ENCODE measurements around the gene RXRG.

The RXRG gene

GRCh38 chr1:165445388-165445787 lies 462 bp upstream of the RXRG start:
- Histone ChIP-seq H3K9me3 (ENCODE audit: control insufficient read depth, low read length) (no peaks in the 10 kb centered on the region), H2BK120ac (ENCODE audit: low read depth, low read length) (no peak overlapping the region), H3K9ac (ENCODE audit: low read length) (no peak overlapping the region), H2BK15ac (ENCODE audit: low read depth, poor library complexity, severe bottlenecking) (no peak overlapping the region), H2BK5ac (ENCODE audit: low read depth, low read length, poor library complexity, severe bottlenecking) (no peak overlapping the region), H3K27ac (ENCODE audit: low read length, poor library complexity, severe bottlenecking) (no peak overlapping the region), H3K4me1 (ENCODE audit: control insufficient read depth, insufficient read depth, low read depth, low read length) (peaks cover 2% of the 10 kb centered on the region), H3K4me3 (ENCODE audit: insufficient read depth in 1 of 2, low read depth in 1 of 2, low read length in 2 of 2) (peak overlapping the region in 1 of 2 experiments; percentile 74), H3K14ac (ENCODE audit: low read length in 2 of 2) (no peak overlapping the region), H3K4me2 (ENCODE audit: low read length, poor library complexity, severe bottlenecking) (no peak overlapping the region), H2AFZ (ENCODE audit: low read depth, low read length) (no peak overlapping the region), H3K4ac (ENCODE audit: low read depth in 1 of 2, low read length in 2 of 2) (no peak overlapping the region), H3K23ac (ENCODE audit: low read length in 2 of 2) (no peak overlapping the region), H4K91ac (ENCODE audit: low read length) (no peak overlapping the region), H2BK12ac (ENCODE audit: low read length in 2 of 2) (no peak overlapping the region), H3K79me1 (replicated peaks; ENCODE audit: low read length, poor library complexity, severe bottlenecking) (no peaks in the 10 kb centered on the region), H3K18ac (ENCODE audit: low read depth in 1 of 2, low read length in 2 of 2) (no peak overlapping the region), H2AK5ac (ENCODE audit: low read length, severe bottlenecking) (no peak overlapping the region), H3K36me3 (ENCODE audit: control insufficient read depth in 1 of 2, insufficient read depth in 2 of 2, low read depth in 1 of 2, low read length in 2 of 2) (no peaks in the 10 kb centered on the region), H3K27me3 (ENCODE audit: control insufficient read depth in 1 of 2, insufficient read depth in 1 of 2, low read length in 2 of 2) (peaks cover 58 to 68% of the 10 kb centered on the region in 2 experiments), H4K8ac (ENCODE audit: low read length) (no peak overlapping the region)
- DNase-seq, result no peak
- 94% methylated on average over 4 of the region's 4 CpGs for WGBS

DNA sequence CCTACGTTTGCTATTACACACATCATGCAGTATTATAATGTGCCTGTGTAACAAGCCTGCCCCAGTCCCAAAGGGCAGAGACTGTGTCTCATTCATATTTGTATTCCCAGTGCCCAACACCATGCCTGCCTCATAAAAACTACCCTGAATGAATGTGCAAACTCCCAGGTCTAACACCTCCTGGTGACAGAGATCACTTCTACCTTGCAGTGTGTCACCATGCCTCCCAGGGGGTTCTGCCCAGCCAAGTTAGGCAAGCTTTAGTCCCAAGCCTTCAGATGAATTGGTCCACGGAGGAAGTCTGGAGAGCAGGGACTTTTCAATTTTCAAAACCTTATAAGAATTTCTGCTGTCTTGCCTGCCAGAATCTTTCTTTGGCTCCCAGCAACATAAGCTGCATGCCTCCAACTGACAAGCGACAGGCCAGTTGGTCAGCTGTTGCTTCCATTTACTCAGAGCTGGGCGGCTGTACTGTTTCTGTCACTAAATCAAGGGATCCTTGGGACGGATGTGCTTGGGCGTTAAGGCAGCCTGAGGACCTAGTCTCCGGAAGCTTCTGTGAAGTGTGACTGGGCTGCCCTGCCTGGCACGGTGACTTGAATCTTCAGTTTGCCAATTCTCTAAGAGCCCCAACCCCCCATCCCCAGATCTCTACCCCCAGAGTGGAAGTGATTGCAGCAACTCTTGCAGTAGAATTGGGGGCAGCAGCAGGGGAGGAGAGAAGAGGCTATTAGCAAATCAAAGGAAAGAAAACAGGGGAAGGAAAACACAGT lies 1.2 kb downstream of the RXRG start:
- Histone ChIP-seq H3K4me1 (ENCODE audit: control insufficient read depth, insufficient read depth, low read depth, low read length) (peaks cover 2% of the 10 kb centered on the region), H2BK5ac (ENCODE audit: low read depth, low read length, poor library complexity, severe bottlenecking) (no peak overlapping the region)
- WGBS, result 24% methylated on average over 5 of the region's 8 CpGs

DNA sequence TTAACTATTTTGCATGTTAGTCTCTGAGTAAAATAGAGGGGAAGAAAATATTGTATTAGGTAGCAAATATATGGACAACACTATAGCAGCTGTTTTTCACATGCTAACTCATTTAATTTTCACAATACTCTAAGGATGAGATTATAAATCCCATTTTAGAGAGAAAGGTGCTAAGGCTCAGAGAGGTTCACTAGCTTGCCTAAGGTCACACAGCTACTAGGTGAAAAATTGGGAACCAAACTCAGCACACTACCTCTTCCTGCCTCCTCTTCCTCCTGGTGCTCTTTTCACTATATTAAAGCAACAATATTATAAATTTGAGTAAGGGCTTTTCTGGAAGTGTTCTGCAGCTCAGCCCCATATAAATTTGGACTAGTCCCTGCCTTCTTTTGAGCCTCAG lies 2.3 kb downstream of the RXRG start:
- no peak overlapping the region for H2AFZ ChIP-seq (ENCODE audit: low read depth, low read length)
- H3K79me1 ChIP-seq (replicated peaks; ENCODE audit: low read length, poor library complexity, severe bottlenecking), result no peaks in the 10 kb centered on the region
- H3K4me3 ChIP-seq (ENCODE audit: insufficient read depth in 1 of 2, low read depth in 1 of 2, low read length in 2 of 2), result no peak overlapping the region
- no peak overlapping the region for H4K91ac ChIP-seq (ENCODE audit: low read length)
- no peak overlapping the region for H2AK5ac ChIP-seq (ENCODE audit: low read length, severe bottlenecking)
- H3K36me3 ChIP-seq (ENCODE audit: control insufficient read depth in 1 of 2, insufficient read depth in 2 of 2, low read depth in 1 of 2, low read length in 2 of 2), result no peaks in the 10 kb centered on the region
- no peak overlapping the region for H3K4ac ChIP-seq (ENCODE audit: low read depth in 1 of 2, low read length in 2 of 2)
- no peak overlapping the region for H2BK15ac ChIP-seq (ENCODE audit: low read depth, poor library complexity, severe bottlenecking)
- DNase-seq, result no peak
- no peak overlapping the region for H3K4me2 ChIP-seq (ENCODE audit: low read length, poor library complexity, severe bottlenecking)
- no peak overlapping the region for H3K18ac ChIP-seq (ENCODE audit: low read depth in 1 of 2, low read length in 2 of 2)
- no peaks in the 10 kb centered on the region for H3K9me3 ChIP-seq (ENCODE audit: control insufficient read depth, low read length)
- no peak overlapping the region for H4K8ac ChIP-seq (ENCODE audit: low read length)
- H3K14ac ChIP-seq (ENCODE audit: low read length in 2 of 2), result no peak overlapping the region
- no peak overlapping the region for H3K27ac ChIP-seq (ENCODE audit: low read length, poor library complexity, severe bottlenecking)
- no peak overlapping the region for H3K23ac ChIP-seq (ENCODE audit: low read length in 2 of 2)
- H3K9ac ChIP-seq (ENCODE audit: low read length), result no peak overlapping the region
- no peak overlapping the region for H2BK5ac ChIP-seq (ENCODE audit: low read depth, low read length, poor library complexity, severe bottlenecking)
- H2BK120ac ChIP-seq (ENCODE audit: low read depth, low read length), result no peak overlapping the region
- H3K27me3 ChIP-seq (ENCODE audit: control insufficient read depth in 1 of 2, insufficient read depth in 1 of 2, low read length in 2 of 2), result peaks cover 66 to 74% of the 10 kb centered on the region in 2 experiments
- H3K4me1 ChIP-seq (ENCODE audit: control insufficient read depth, insufficient read depth, low read depth, low read length), result peaks cover 2% of the 10 kb centered on the region
- no peak overlapping the region for H2BK12ac ChIP-seq (ENCODE audit: low read length in 2 of 2)

More for the DNA sequence above, 1.2 kb downstream of the RXRG start:
- Histone ChIP-seq H2AFZ (ENCODE audit: low read depth, low read length) (no peak overlapping the region), H2AK5ac (ENCODE audit: low read length, severe bottlenecking) (no peak overlapping the region), H3K23ac (ENCODE audit: low read length in 2 of 2) (peak overlapping the region in 1 of 2 experiments; percentile 72), H3K18ac (ENCODE audit: low read depth in 1 of 2, low read length in 2 of 2) (no peak overlapping the region), H3K4me2 (ENCODE audit: low read length, poor library complexity, severe bottlenecking) (no peak overlapping the region), H4K91ac (ENCODE audit: low read length) (no peak overlapping the region), H3K9me3 (ENCODE audit: control insufficient read depth, low read length) (no peaks in the 10 kb centered on the region), H2BK15ac (ENCODE audit: low read depth, poor library complexity, severe bottlenecking) (no peak overlapping the region), H3K27ac (ENCODE audit: low read length, poor library complexity, severe bottlenecking) (no peak overlapping the region), H3K27me3 (ENCODE audit: control insufficient read depth in 1 of 2, insufficient read depth in 1 of 2, low read length in 2 of 2) (peaks cover 66 to 71% of the 10 kb centered on the region in 2 experiments), H2BK120ac (ENCODE audit: low read depth, low read length) (no peak overlapping the region), H3K9ac (ENCODE audit: low read length) (no peak overlapping the region), H3K36me3 (ENCODE audit: control insufficient read depth in 1 of 2, insufficient read depth in 2 of 2, low read depth in 1 of 2, low read length in 2 of 2) (no peaks in the 10 kb centered on the region), H4K8ac (ENCODE audit: low read length) (no peak overlapping the region), H3K4me3 (ENCODE audit: insufficient read depth in 1 of 2, low read depth in 1 of 2, low read length in 2 of 2) (peak overlapping the region in 1 of 2 experiments; percentile 74), H3K14ac (ENCODE audit: low read length in 2 of 2) (no peak overlapping the region), H2BK12ac (ENCODE audit: low read length in 2 of 2) (no peak overlapping the region), H3K4ac (ENCODE audit: low read depth in 1 of 2, low read length in 2 of 2) (no peak overlapping the region), H3K79me1 (replicated peaks; ENCODE audit: low read length, poor library complexity, severe bottlenecking) (no peaks in the 10 kb centered on the region)
- no peak for DNase-seq

DNA sequence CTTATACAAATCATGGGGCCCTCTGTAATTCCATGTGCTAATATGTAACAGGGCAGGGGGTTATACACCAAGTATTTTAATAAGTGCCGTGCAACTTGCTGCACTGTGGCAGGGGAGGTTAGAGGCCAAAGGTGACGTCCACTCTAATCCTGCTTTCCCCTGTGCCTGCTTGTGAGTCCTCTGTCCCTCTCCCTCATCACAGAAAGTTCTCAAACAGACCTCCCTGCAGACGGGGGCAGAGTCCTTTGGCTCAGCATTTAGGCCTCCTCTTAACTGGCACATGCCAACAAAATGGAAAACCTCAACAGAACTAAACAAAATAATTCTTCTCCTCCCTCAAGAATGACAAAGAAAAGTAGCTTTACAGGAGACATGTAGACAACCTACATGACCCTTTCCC lies 2.9 kb downstream of the RXRG start:
- Histone ChIP-seq H3K14ac (ENCODE audit: low read length in 2 of 2) (no peak overlapping the region), H3K4me2 (ENCODE audit: low read length, poor library complexity, severe bottlenecking) (no peak overlapping the region), H2AFZ (ENCODE audit: low read depth, low read length) (no peak overlapping the region), H3K9me3 (ENCODE audit: control insufficient read depth, low read length) (no peaks in the 10 kb centered on the region), H3K36me3 (ENCODE audit: control insufficient read depth in 1 of 2, insufficient read depth in 2 of 2, low read depth in 1 of 2, low read length in 2 of 2) (no peaks in the 10 kb centered on the region), H3K4ac (ENCODE audit: low read depth in 1 of 2, low read length in 2 of 2) (no peak overlapping the region), H3K18ac (ENCODE audit: low read depth in 1 of 2, low read length in 2 of 2) (no peak overlapping the region), H3K9ac (ENCODE audit: low read length) (no peak overlapping the region), H3K27me3 (ENCODE audit: control insufficient read depth in 1 of 2, insufficient read depth in 1 of 2, low read length in 2 of 2) (peaks cover 63 to 75% of the 10 kb centered on the region in 2 experiments), H2BK120ac (ENCODE audit: low read depth, low read length) (no peak overlapping the region), H4K8ac (ENCODE audit: low read length) (no peak overlapping the region), H3K23ac (ENCODE audit: low read length in 2 of 2) (no peak overlapping the region), H3K27ac (ENCODE audit: low read length, poor library complexity, severe bottlenecking) (no peak overlapping the region), H2BK12ac (ENCODE audit: low read length in 2 of 2) (no peak overlapping the region), H4K91ac (ENCODE audit: low read length) (no peak overlapping the region), H3K79me1 (replicated peaks; ENCODE audit: low read length, poor library complexity, severe bottlenecking) (no peaks in the 10 kb centered on the region), H2BK15ac (ENCODE audit: low read depth, poor library complexity, severe bottlenecking) (no peak overlapping the region), H2BK5ac (ENCODE audit: low read depth, low read length, poor library complexity, severe bottlenecking) (no peak overlapping the region), H3K4me3 (ENCODE audit: insufficient read depth in 1 of 2, low read depth in 1 of 2, low read length in 2 of 2) (no peak overlapping the region), H2AK5ac (ENCODE audit: low read length, severe bottlenecking) (no peak overlapping the region), H3K4me1 (ENCODE audit: control insufficient read depth, insufficient read depth, low read depth, low read length) (peaks cover 2% of the 10 kb centered on the region)
- no peak for DNase-seq
- WGBS, result 65% methylated on average over 3 of the region's 3 CpGs
